ENCODE data around the gene COBLL1.

DNA sequence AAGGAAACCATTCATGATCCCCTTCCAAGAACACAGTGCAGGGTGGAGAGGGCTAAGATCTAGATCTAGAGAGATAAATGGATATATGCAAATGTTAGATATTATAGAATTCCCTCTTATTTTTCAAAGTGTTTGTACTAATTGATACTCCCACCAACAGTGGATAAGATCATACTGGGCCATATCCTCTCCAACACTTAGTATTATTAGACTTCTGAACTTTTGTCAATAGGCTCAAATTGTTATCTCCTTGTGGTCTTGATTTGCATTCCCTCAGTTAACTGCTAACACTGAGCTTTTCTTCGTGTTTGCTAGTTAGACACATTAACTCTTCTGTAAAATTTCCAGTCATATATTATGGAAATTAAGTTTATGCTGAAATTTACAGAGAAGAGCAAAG lies 163.9 kb downstream of the COBLL1 start:
- TF ChIP-seq, protein P1, sequence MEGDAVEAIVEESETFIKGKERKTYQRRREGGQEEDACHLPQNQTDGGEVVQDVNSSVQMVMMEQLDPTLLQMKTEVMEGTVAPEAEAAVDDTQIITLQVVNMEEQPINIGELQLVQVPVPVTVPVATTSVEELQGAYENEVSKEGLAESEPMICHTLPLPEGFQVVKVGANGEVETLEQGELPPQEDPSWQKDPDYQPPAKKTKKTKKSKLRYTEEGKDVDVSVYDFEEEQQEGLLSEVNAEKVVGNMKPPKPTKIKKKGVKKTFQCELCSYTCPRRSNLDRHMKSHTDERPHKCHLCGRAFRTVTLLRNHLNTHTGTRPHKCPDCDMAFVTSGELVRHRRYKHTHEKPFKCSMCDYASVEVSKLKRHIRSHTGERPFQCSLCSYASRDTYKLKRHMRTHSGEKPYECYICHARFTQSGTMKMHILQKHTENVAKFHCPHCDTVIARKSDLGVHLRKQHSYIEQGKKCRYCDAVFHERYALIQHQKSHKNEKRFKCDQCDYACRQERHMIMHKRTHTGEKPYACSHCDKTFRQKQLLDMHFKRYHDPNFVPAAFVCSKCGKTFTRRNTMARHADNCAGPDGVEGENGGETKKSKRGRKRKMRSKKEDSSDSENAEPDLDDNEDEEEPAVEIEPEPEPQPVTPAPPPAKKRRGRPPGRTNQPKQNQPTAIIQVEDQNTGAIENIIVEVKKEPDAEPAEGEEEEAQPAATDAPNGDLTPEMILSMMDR (IDR thresholded peaks at IDR 0.05) = no peak
- no peak for TF ChIP-seq POLR2A (IDR thresholded peaks at IDR 0.05)

All from heart left ventricle (tissue), 13 donors.